ENCODE results near the gene CLDN6. TPM values are rescaled to one million over a fixed set of nuclear protein-coding genes. Genes with fewer than 3 reads are reported as not detected.

The CLDN6 gene
- total RNA-seq, 1 donor from 2014 or later = 0.47 TPM

DNA sequence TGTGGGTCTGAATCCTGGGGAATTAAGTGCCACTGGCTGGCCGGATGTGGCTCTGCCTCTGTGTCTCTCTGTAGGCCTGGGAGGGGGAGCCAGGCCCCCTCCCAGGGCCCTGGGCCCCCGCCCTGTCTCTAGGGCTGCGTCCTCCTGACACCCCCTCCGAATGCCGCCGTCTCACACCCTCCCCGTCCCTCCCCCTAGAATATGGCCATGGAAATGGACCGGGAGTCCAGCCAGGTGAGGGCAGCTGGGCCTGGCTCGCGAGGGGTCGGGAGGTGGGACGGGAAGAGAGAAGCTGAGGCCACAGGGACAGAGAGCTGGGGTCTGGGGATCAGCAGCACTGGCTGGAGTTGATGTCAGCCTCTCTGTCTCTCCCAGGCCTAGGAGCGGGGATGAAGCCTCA is 21.7 kb downstream of the CLDN6 start:
- no peak for DNase-seq (ENCODE audit: low read depth, low spot score)
- TF ChIP-seq, protein P1, sequence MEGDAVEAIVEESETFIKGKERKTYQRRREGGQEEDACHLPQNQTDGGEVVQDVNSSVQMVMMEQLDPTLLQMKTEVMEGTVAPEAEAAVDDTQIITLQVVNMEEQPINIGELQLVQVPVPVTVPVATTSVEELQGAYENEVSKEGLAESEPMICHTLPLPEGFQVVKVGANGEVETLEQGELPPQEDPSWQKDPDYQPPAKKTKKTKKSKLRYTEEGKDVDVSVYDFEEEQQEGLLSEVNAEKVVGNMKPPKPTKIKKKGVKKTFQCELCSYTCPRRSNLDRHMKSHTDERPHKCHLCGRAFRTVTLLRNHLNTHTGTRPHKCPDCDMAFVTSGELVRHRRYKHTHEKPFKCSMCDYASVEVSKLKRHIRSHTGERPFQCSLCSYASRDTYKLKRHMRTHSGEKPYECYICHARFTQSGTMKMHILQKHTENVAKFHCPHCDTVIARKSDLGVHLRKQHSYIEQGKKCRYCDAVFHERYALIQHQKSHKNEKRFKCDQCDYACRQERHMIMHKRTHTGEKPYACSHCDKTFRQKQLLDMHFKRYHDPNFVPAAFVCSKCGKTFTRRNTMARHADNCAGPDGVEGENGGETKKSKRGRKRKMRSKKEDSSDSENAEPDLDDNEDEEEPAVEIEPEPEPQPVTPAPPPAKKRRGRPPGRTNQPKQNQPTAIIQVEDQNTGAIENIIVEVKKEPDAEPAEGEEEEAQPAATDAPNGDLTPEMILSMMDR (conservative IDR thresholded peaks at IDR 0.05) = no peak
- H3K9me3 Mint-ChIP-seq = no peaks in the 10 kb centered on the region
- peaks cover 9% of the 10 kb centered on the region for H3K27me3 Mint-ChIP-seq (ENCODE audit: low read depth)
- no peak overlapping the region for H3K4me3 Mint-ChIP-seq
- H3K36me3 Mint-ChIP-seq (ENCODE audit: low read depth) = no peaks in the 10 kb centered on the region
- no peak overlapping the region for H3K27ac Mint-ChIP-seq (ENCODE audit: unreplicated experiment)
- H3K4me1 Mint-ChIP-seq = no peaks in the 10 kb centered on the region

DNA sequence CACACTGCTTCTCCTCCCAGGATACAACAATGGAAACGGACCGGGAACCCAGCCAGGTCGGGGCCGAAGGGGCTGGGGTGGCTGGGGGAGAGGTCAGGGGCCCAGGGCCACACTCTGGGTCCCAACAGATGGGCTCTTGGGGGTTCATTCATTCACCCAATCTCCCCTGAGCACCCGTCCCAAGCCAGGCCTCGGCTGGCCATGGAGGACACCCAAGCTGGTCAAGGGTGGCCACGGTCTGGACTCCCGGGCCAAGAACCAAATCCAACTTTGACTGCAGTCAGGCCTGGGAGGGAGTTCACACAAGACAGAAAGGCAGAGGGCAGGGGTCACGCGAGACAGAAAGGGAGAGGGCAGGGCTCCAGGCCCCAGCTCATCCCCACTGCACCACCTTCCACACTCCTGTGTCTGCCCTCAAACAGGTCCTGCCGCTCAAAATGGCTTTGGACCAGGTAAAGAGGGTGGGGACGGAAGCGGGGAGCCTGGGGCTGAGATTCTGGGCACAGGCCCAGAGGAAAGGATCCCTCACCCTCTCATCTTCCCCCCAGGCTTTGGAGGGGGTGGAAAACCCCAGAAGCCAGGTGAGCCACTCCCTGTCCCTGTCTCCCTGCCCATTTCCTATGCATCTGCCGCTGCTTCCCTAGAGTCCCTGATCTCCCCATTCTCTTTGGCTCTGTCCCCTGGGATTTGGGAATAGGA is 25.5 kb downstream of the CLDN6 start:
- TF ChIP-seq, protein P1 (conservative IDR thresholded peaks at IDR 0.05) = no peak
- no peak for DNase-seq (ENCODE audit: low read depth, low spot score)
- Mint-ChIP-seq H3K9me3 (no peaks in the 10 kb centered on the region), H3K36me3 (ENCODE audit: low read depth) (no peaks in the 10 kb centered on the region), H3K27ac (ENCODE audit: unreplicated experiment) (no peak overlapping the region), H3K27me3 (ENCODE audit: low read depth) (no peaks in the 10 kb centered on the region), H3K4me1 (no peaks in the 10 kb centered on the region), H3K4me3 (no peak overlapping the region)

DNA sequence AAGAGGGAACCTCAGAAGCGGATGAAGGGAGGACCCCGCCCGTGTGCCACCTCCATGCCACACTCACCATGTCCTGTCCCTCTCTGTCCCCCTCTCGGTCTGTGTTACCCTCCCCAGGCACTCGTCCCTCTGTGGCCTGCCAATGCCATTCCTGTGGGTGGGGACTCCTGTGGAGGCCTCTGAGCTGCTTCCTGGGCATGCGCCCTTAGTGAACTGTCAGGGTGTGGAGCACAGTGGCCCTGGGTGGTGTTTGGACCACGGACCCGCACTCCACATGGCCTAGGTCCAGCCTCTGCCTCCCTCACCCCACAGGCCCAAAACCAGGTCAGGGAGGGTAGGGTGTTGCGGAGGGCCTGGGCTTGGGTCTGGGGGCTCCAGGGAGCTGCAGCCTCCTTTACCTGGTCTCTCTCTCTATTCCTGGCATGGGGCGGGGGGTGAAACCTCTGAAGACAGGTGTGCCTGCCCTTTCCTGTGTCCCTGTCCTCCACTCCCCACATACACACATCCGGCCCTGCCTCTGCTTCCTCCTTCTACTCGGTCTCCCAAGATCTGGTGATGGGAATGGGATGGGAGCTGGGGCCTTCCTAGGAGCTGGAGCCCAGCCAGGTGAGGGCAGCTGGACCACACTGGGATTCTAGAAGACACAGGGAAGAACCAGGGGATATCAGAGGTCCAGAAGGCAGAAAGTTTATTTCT is 26.3 kb downstream of the CLDN6 start:
- Mint-ChIP-seq H3K4me1 (no peaks in the 10 kb centered on the region), H3K9me3 (no peaks in the 10 kb centered on the region), H3K27me3 (ENCODE audit: low read depth) (no peaks in the 10 kb centered on the region), H3K36me3 (ENCODE audit: low read depth) (no peaks in the 10 kb centered on the region), H3K4me3 (no peak overlapping the region), H3K27ac (ENCODE audit: unreplicated experiment) (no peak overlapping the region)
- TF ChIP-seq, protein P1 (conservative IDR thresholded peaks at IDR 0.05) = no peak
- DNase-seq (ENCODE audit: low read depth, low spot score) = no peak

DNA sequence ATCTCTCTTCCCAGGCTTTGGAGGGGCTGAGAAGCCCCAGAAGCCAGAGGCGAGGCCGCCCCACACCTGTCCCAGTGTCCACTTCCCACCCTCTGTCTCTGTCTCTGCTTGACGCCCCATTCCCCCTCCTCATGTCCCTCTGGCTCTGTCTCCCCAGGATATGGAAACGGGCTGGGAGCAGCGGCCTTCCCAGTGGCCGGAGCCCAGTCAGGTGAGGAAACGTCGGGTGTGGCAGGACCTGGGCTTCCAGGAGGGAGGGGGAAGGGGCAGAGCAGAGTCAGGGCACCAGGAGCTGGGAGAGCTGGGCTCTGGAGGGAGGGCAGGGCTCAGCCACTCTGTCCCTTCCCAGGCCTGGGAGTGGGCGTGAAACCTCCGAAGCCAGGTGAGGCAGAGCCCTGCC is 27.1 kb downstream of the CLDN6 start:
- no peaks in the 10 kb centered on the region for H3K27me3 Mint-ChIP-seq (ENCODE audit: low read depth)
- H3K36me3 Mint-ChIP-seq (ENCODE audit: low read depth) = no peaks in the 10 kb centered on the region
- no peaks in the 10 kb centered on the region for H3K9me3 Mint-ChIP-seq
- H3K27ac Mint-ChIP-seq (ENCODE audit: unreplicated experiment) = no peak overlapping the region
- DNase-seq (ENCODE audit: low read depth, low spot score) = no peak
- no peaks in the 10 kb centered on the region for H3K4me1 Mint-ChIP-seq
- no peak overlapping the region for H3K4me3 Mint-ChIP-seq
- TF ChIP-seq, protein P1 (conservative IDR thresholded peaks at IDR 0.05) = no peak

DNA sequence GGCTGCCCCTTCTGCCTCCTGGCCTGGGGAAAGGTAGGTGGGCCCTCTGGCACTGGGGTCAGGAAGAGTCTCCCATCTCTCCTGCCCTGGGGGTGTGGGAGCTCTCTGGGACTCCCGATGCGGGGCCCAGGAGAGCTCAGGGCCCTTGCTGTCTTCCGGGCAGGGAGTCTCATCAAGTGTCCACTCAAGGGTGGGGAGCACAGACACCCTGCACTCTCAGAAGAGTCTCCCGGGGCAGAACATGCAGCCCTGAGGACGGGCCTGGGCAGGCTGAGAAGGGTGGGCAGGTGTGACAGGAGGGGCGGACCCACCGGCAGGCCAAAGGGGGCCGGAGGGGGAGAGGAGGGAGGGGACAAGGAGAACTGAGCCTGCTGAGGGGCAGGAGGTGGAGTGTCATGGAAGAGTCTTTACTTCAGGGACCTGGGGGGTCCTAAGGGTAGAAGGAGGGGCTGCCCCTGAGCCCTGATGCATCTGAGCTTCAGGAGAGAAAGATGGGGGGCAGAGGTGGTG is 29.3 kb downstream of the CLDN6 start:
- peaks cover 4% of the 10 kb centered on the region for H3K27me3 Mint-ChIP-seq (ENCODE audit: low read depth)
- H3K9me3 Mint-ChIP-seq = no peaks in the 10 kb centered on the region
- H3K36me3 Mint-ChIP-seq (ENCODE audit: low read depth) = no peaks in the 10 kb centered on the region
- no peaks in the 10 kb centered on the region for H3K4me1 Mint-ChIP-seq
- no peak for DNase-seq (ENCODE audit: low read depth, low spot score)
- TF ChIP-seq, protein P1 (conservative IDR thresholded peaks at IDR 0.05) = no peak
- H3K4me3 Mint-ChIP-seq = no peak overlapping the region
- no peak overlapping the region for H3K27ac Mint-ChIP-seq (ENCODE audit: unreplicated experiment)

Measured in neural crest cell (in vitro differentiated cells).